GM19238 (cell line): ENCODE results near the gene GRIA3.

Experiments
- DNase-seq: peaks from one replicate; pipeline ENCODE4 v3.0.0; 2011; ENCODE audit warnings: low spot score; ENCODE audit not compliant: insufficient read length

Gene GRIA3

GRCh38 chrX:123184219-123184865 lies at the start of gene GRIA3:
TSS of gene GRIA3 (plus strand) at chrX:123184278. CDS start at chrX:123184536, 258 bp downstream.
- no peak for DNase-seq

- no peak for DNase-seq
Measured at GRCh38 chrX:123138473-123138872, 45.6 kb upstream of the GRIA3 start.

- DNase-seq = no peak
Measured at GRCh38 chrX:123140454-123140853, 43.6 kb upstream of the GRIA3 start.

- no peak for DNase-seq
Measured at GRCh38 chrX:123140904-123141303, 43.2 kb upstream of the GRIA3 start.

GRCh38 chrX:123153846-123154335 lies 30.2 kb upstream of the GRIA3 start:
- no peak for DNase-seq

- DNase-seq = no peak
Measured at GRCh38 chrX:123155327-123155726, 28.8 kb upstream of the GRIA3 start.

- DNase-seq = no peak
Measured at GRCh38 chrX:123157586-123157985, 26.5 kb upstream of the GRIA3 start.

GRCh38 chrX:123159403-123159802 lies 24.7 kb upstream of the GRIA3 start:
- DNase-seq = no peak

- DNase-seq = no peak
Measured at GRCh38 chrX:123167621-123168020, 16.5 kb upstream of the GRIA3 start.

GRCh38 chrX:123169247-123169901 lies 14.7 kb upstream of the GRIA3 start:
- DNase-seq = no peak

- DNase-seq = no peak
Measured at GRCh38 chrX:123170546-123170945, 13.5 kb upstream of the GRIA3 start.

- no peak for DNase-seq
Measured at GRCh38 chrX:123171781-123172180, 12.3 kb upstream of the GRIA3 start.

- no peak for DNase-seq
Measured at GRCh38 chrX:123172869-123173268, 11.2 kb upstream of the GRIA3 start.

- DNase-seq = no peak
Measured at GRCh38 chrX:123173833-123174232, 10.2 kb upstream of the GRIA3 start.

GRCh38 chrX:123175366-123176122 lies 8.5 kb upstream of the GRIA3 start:
- DNase-seq = no peak

- no peak for DNase-seq
Measured at GRCh38 chrX:123181233-123181914, 2.7 kb upstream of the GRIA3 start.

- no peak for DNase-seq
Measured at GRCh38 chrX:123184866-123185276, 793 bp downstream of the GRIA3 start.

- no peak for DNase-seq
Measured at GRCh38 chrX:123185721-123186120, 1.6 kb downstream of the GRIA3 start.

GRCh38 chrX:123186801-123187200 lies 2.7 kb downstream of the GRIA3 start:
- no peak for DNase-seq

GRCh38 chrX:123188081-123188480 lies 4.0 kb downstream of the GRIA3 start:
- no peak for DNase-seq

GRCh38 chrX:123189338-123189737 lies 5.3 kb downstream of the GRIA3 start:
- DNase-seq = no peak

GRCh38 chrX:123190096-123190495 lies 6.0 kb downstream of the GRIA3 start:
- DNase-seq = no peak
